GM10248 (cell line): ENCODE data around the gene R3HDM4.

Experiments used
- CTCF ChIA-PET: fragments of 300-600 bp; sonication (Branson Sonifier 250); formaldehyde crosslinking; extraction: SDS; loops from one replicate; lab custom pipeline; 2021; ENCODE audit warnings: antibody characterized with exemption; lab: Yijun Ruan, JAX
- POLR2A ChIA-PET: fragments of 350-650 bp; sonication (Branson Sonifier 250); formaldehyde crosslinking; extraction: SDS; loops from one replicate; lab custom pipeline; 2020; ENCODE audit warnings: antibody characterized with exemption; lab: Yijun Ruan, JAX
- DNase-seq: peaks from one replicate; pipeline ENCODE4 v3.0.0; 2012; ENCODE audit errors: extremely low spot score
- CTCF ChIP-seq: IDR thresholded peaks from 2 replicates; pipeline ENCODE4 v1.5.1; 2012; ENCODE audit warnings: mild to moderate bottlenecking, low read depth; ENCODE audit errors: extremely low read depth, missing control alignments, control extremely low read depth

R3HDM4 gene

GRCh38 chr19:932648-933552 lies 19.9 kb upstream of the R3HDM4 start:
- DNase-seq: peak; percentile 59
- TF ChIP-seq CTCF: no peak
- ChIA-PET CTCF (interaction anchor here (0.8 to 2.0 kb wide), 7 partner anchors 10 to 72 kb away, joined by 3 to 10 read pairs (median 3); partner anchors contain the start of gene WDR18), POLR2A (interaction anchor here (0.8 to 1.6 kb wide), 2 partner anchors 15 to 341 kb away, joined by 3 to 8 read pairs; no protein-coding TSS in a partner anchor)

- CTCF ChIA-PET: interaction anchor here (0.8 to 2.0 kb wide), 4 partner anchors 9 to 52 kb away, joined by 3 to 10 read pairs (median 6); partner anchors contain the start of gene WDR18
- POLR2A ChIA-PET: interaction anchor here (0.6 to 1.6 kb wide), 2 partner anchors 16 to 128 kb away, joined by 8 read pairs; no protein-coding TSS in a partner anchor
- DNase-seq: no peak
- no peak for TF ChIP-seq CTCF
Measured at GRCh38 chr19:931860-932647, 19.0 kb upstream of the R3HDM4 start.

- TF ChIP-seq CTCF: no peak
- POLR2A ChIA-PET: no interaction called here
- CTCF ChIA-PET: no interaction called here
- DNase-seq: no peak
Measured at GRCh38 chr19:929891-930258, 16.9 kb upstream of the R3HDM4 start.

- DNase-seq: no peak
- ChIA-PET POLR2A (no interaction called here), CTCF (no interaction called here)
- no peak for TF ChIP-seq CTCF
Measured at GRCh38 chr19:929203-929890, 16.3 kb upstream of the R3HDM4 start.

- TF ChIP-seq CTCF: no peak
- ChIA-PET POLR2A (no interaction called here), CTCF (no interaction called here)
- no peak for DNase-seq
Measured at GRCh38 chr19:928471-929202, 15.6 kb upstream of the R3HDM4 start.
